ENCODE results near the gene PDPR.
"Not testable (repeated sequence)": the region's sequence is repeated elsewhere in the genome, so short reads cannot be mapped to it uniquely, and the experiment has no call there.

DNA sequence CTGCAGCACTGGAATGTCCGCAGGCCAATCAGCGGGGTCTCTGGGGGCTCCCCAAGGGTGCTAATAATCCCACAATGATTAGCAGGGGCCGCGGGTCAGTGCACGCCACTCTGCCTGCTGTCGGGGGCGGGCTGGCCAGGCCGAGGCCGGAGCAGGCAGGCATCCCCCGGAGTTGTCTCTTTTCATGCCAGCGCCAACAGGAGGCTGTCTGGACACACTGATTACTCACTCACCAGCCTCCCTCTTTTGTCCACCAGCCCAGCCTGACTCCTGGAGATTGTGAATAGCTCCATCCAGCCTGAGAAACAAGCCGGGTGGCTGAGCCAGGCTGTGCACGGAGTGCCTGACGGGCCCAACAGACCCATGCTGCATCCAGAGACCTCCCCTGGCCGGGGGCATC lies 59.8 kb downstream of the PDPR start:
- TF ChIP-seq CTCF, POLR2A (IDR thresholded peaks at IDR 0.05): not testable (repeated sequence)

Measured in breast epithelium (tissue), 3 donors.